Liver (tissue), 9 donors: ENCODE measurements around the gene LDLRAD4. TPM values are rescaled to one million over a fixed set of nuclear protein-coding genes. Genes with fewer than 3 reads are reported as not detected.

Experiments used
- DNase-seq: peaks from one replicate; pipeline ENCODE4 v3.0.0-alpha.2; 2017; ENCODE audit warnings: low spot score
- H3K27ac ChIP-seq, 2 donors: one replicate each; pipeline ENCODE4 v1.7.0; 2013; ENCODE audit warnings: inconsistent platforms in 2 of 2, low read length in 2 of 2, control low read depth in 1 of 2, low read depth in 1 of 2, mild to moderate bottlenecking in 1 of 2
- H3K27me3 ChIP-seq, 4 donors: one replicate each; pipeline versions ENCODE4 v1.6.1 to v1.7.0; 2013; ENCODE audit warnings: low read length in 3 of 4, inconsistent platforms in 1 of 4, mild to moderate bottlenecking in 1 of 4, moderate library complexity in 1 of 4; ENCODE audit not compliant: control insufficient read depth in 4 of 4, insufficient read depth in 4 of 4
- H3K36me3 ChIP-seq, 4 donors: one replicate each; pipeline versions ENCODE4 v1.6.1 to v1.7.0; 2013; ENCODE audit warnings: low read length in 3 of 4, mild to moderate bottlenecking in 3 of 4, low read depth in 1 of 4, moderate library complexity in 1 of 4; ENCODE audit not compliant: control insufficient read depth in 4 of 4, insufficient read depth in 3 of 4
- H3K4me1 ChIP-seq, 4 donors: one replicate each; pipeline versions ENCODE4 v1.6.1 to v1.7.0; 2013; ENCODE audit warnings: low read length in 3 of 4, mild to moderate bottlenecking in 3 of 4, moderate library complexity in 1 of 4; ENCODE audit not compliant: control insufficient read depth in 4 of 4, insufficient read depth in 4 of 4
- H3K4me3 ChIP-seq, 3 donors: one replicate each; pipeline versions ENCODE4 v1.6.1 to v1.7.0; 2013; ENCODE audit warnings: low read length in 3 of 3, control low read depth in 1 of 3, low read depth in 1 of 3, mild to moderate bottlenecking in 1 of 3
- H3K9ac ChIP-seq, 2 donors: one replicate each; pipeline ENCODE4 v1.7.0; 2013; ENCODE audit warnings: low read length in 2 of 2, mild to moderate bottlenecking in 2 of 2, moderate library complexity in 2 of 2, control low read depth in 1 of 2, low read depth in 1 of 2
- H3K9me3 ChIP-seq, 4 donors: one replicate each; pipeline versions ENCODE4 v1.6.1 to v1.7.0; 2013; ENCODE audit warnings: low read length in 3 of 4; ENCODE audit not compliant: control insufficient read depth in 4 of 4
- CTCF ChIP-seq: fragments of 150-350 bp; IDR thresholded peaks from 2 replicates; pipeline ENCODE4 v1.5.1; 2017; ENCODE audit warnings: improper control_type of control experiment, low read depth, low read length; ENCODE audit not compliant: missing input control
- EGR1 ChIP-seq, 2 donors: IDR thresholded peaks; 2 replicates each; pipeline ENCODE4 v1.6.1; 2016 to 2018; ENCODE audit warnings: antibody characterized with exemption in 2 of 2, low read depth in 2 of 2
- GABPA ChIP-seq, 2 donors: IDR thresholded peaks in 1 of 2; conservative IDR thresholded peaks in 1 of 2; 2 replicates each; pipeline ENCODE4 v1.6.1; 2016; ENCODE audit warnings: antibody characterized with exemption in 2 of 2, mild to moderate bottlenecking in 1 of 2, moderate library complexity in 1 of 2
- HNF4A ChIP-seq, 2 donors: conservative IDR thresholded peaks; 2 replicates each; pipeline ENCODE4 v1.6.1; 2016; ENCODE audit warnings: antibody characterized with exemption in 2 of 2, mild to moderate bottlenecking in 2 of 2
- HNF4G ChIP-seq: IDR thresholded peaks from 2 replicates; pipeline ENCODE4 v1.6.1; 2016; ENCODE audit warnings: antibody characterized with exemption
- JUND ChIP-seq, 2 donors: IDR thresholded peaks; 2 replicates each; pipeline ENCODE4 v1.6.1; 2016; ENCODE audit warnings: antibody characterized with exemption in 2 of 2
- REST ChIP-seq: IDR thresholded peaks from 2 replicates; pipeline ENCODE4 v1.6.1; 2016; ENCODE audit warnings: antibody characterized with exemption, mild to moderate bottlenecking
- RXRA ChIP-seq, 2 donors: IDR thresholded peaks; 2 replicates each; pipeline ENCODE4 v1.6.1; 2017 to 2018; ENCODE audit warnings: antibody characterized with exemption in 2 of 2, mild to moderate bottlenecking in 1 of 2
- TAF1 ChIP-seq: conservative IDR thresholded peaks from 2 replicates; pipeline ENCODE4 v1.6.1; 2016; ENCODE audit warnings: antibody characterized with exemption, mild to moderate bottlenecking
- YY1 ChIP-seq: IDR thresholded peaks from 2 replicates; pipeline ENCODE4 v1.6.1; 2016; ENCODE audit warnings: antibody characterized with exemption, mild to moderate bottlenecking
- WGBS: extraction: QIAGEN DNeasy Blood & Tissue Kit; methylation state at CpG from one replicate; pipeline ENCODE4 v1.1.7; 2013; 5-methylcytosine and 5-hydroxymethylcytosine counted together
- polyA plus RNA-seq, 2 donors: library from polyadenylated mRNA; stranded (reverse) in 1 of 2; unstranded in 1 of 2; fragments of 200-250 nt in 1 of 2; fragments of >200 nt in 1 of 2; fragmentation: Nextera tagmentation in 1 of 2; extraction: Ambion mirVana in 1 of 2; gene quantifications; one replicate each; pipeline versions ENCODE4 v1.2.1 to v1.2.3, GENCODE V29; 2013 to 2015
- total RNA-seq, 2 donors: library from RNA; depleted of rRNA; stranded (reverse); fragments of >200 nt; gene quantifications; one replicate each; pipeline ENCODE4 v1.2.3, GENCODE V29; 2014
- TF ChIP-seq, protein P1 (sequence below): IDR thresholded peaks from 2 replicates; pipeline ENCODE4 v1.6.1; 2016; ENCODE audit warnings: antibody characterized with exemption
- donor health status: healthy.
- donor health status: healthy.
- donor health status: healthy.
- donor health status: healthy.
- donor health status: healthy.

Gene LDLRAD4
- total and polyA plus RNA-seq, 4 donors: 4.8 to 41.7 (median 12.7) TPM

DNA sequence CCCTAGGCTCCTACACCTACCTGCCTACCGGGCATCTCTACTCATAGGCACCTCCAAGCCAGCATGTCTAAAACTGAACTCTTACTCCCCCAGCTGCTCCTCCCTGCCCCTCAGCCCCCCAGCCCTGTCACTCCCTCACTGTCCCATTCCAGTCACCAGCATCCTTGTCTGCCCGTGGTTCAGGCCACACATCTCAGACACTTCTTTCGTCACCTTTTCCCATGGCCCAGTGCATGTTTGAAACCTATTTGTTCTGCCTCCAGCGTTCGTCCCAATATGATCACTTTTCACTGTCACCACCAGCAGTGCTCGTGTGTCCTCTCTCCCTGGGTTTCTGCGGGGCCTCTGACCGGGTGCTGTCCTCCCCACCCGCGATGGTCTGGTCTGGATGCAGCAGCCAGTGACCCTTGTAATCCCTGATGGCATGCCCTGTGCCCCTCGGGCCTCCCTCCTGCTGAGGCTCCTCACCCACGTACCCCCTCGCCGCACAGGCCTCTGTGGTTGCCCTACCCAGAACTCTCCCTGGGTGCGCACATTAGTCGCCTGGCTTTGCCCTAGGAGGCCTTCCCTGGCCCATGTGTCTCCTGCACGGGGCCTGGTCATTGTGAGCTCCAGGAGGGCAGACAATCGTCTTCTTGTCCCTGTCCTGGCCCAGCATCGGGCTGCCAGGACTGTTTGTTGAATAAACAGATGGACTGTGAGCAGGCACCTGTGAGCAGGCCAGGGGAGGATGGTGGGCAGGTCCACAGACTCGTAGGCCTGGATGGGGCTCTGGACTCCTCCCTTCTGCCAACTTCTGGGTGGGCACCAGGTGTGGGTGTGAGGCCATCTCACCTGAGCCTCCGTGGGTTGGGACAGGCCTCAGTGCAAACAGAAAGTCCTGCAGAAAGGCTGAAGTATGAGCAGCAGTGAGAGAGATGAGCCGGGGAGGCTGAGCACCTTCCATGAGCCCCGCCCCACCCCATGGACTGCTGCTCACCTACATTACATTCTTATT lies 15.5 kb downstream of the LDLRAD4 start:
- Histone ChIP-seq H3K36me3 (no peaks in the 10 kb centered on the region), H3K27ac (no peak overlapping the region), H3K9me3 (no peaks in the 10 kb centered on the region), H3K9ac (no peak overlapping the region), H3K4me3 (no peak overlapping the region), H3K4me1 (peaks cover 0 to 4% (median 0%) of the 10 kb centered on the region in 4 donors), H3K27me3 (no peaks in the 10 kb centered on the region)
- no peak for DNase-seq
- WGBS: 80% methylated on average over 23 of the region's 23 CpGs
- TF ChIP-seq REST (no peak), RXRA (IDR thresholded peaks at IDR 0.05) (no peak), HNF4G (no peak), JUND (IDR thresholded peaks at IDR 0.05) (no peak)
- TF ChIP-seq, protein P1, sequence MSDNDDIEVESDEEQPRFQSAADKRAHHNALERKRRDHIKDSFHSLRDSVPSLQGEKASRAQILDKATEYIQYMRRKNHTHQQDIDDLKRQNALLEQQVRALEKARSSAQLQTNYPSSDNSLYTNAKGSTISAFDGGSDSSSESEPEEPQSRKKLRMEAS: no peak

DNA sequence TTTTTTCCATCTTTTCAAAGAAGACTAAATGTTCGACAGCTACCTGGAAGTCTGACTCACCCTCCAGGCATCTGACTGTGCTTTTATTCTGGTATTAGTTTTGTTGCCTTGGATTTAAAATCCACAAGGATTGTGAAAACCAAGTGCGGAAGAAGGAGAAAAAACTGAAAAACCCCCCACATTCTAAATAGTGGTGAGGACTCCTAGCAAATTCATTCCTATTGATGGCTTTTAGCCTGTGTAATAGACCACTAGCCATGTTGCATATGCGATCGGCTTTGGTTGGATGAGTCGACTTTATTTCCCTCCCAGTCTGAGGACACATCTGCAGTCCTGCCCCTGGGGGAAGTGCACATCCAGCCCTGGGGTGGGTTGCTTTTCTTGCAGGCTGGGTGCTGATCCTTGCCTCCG lies 16.9 kb downstream of the LDLRAD4 start:
- H3K9me3 ChIP-seq: no peaks in the 10 kb centered on the region
- no peak overlapping the region for H3K4me3 ChIP-seq
- no peak for TF ChIP-seq JUND (IDR thresholded peaks at IDR 0.05)
- TF ChIP-seq EGR1 (IDR thresholded peaks at IDR 0.05; ENCODE audit: low read depth in 2 of 2): no peak
- no peak for TF ChIP-seq CTCF
- TF ChIP-seq HNF4A (conservative IDR thresholded peaks at IDR 0.05): no peak
- TF ChIP-seq HNF4G: no peak
- no peak for TF ChIP-seq GABPA (IDR thresholded peaks at IDR 0.05 in 1 of 2, conservative IDR thresholded peaks at IDR 0.05 in 1 of 2)
- no peak for TF ChIP-seq YY1
- TF ChIP-seq TAF1: no peak
- no peak for TF ChIP-seq REST
- H3K27me3 ChIP-seq: no peaks in the 10 kb centered on the region
- 92% methylated on average over 6 of the region's 6 CpGs for WGBS
- H3K9ac ChIP-seq: no peak overlapping the region
- no peak overlapping the region for H3K27ac ChIP-seq
- no peak for DNase-seq
- H3K4me1 ChIP-seq: peaks cover 0 to 4% (median 1%) of the 10 kb centered on the region in 4 donors
- no peaks in the 10 kb centered on the region for H3K36me3 ChIP-seq
